SU-DHL-6 (cell line): ENCODE data around the gene DNAAF1.

Source experiments
- CTCF ChIP-seq: fragments of 200-600 bp; sonication (generic); IDR thresholded peaks from one replicate; pipeline ENCODE4 v1.5.1; 2017; ENCODE audit warnings: antibody characterized with exemption, mild to moderate bottlenecking, low read length, moderate library complexity; ENCODE audit not compliant: insufficient read depth, poor library complexity, severe bottlenecking
- EZH2phosphoT487 ChIP-seq: fragments of 200-600 bp; sonication (generic), shearing (Covaris generic); conservative IDR thresholded peaks from 2 replicates; pipeline ENCODE4 v1.6.1; 2018; ENCODE audit warnings: mild to moderate bottlenecking, antibody characterized with exemption, low read length, moderate library complexity, mixed read lengths

GRCh38 chr16:84159800-84160199 lies 14.7 kb downstream of the DNAAF1 start:
- TF ChIP-seq CTCF (no peak), EZH2phosphoT487 (no peak)
